Measurements from ENCODE around the gene SLC1A3. TPM values are rescaled to one million over a fixed set of nuclear protein-coding genes. Genes with fewer than 3 reads are reported as not detected.
A peak's percentile ranks its signal among the peaks of the same experiment; 100 is the strongest.

The SLC1A3 gene
- total and polyA plus RNA-seq, 4 donors = 3.4 to 47.6 (median 28.2) TPM

GRCh38 chr5:36646100-36646499, 39.7 kb downstream of the SLC1A3 start:
- ATAC-seq (ENCODE audit: insufficient read depth, low FRiP score) (no peak), DNase-seq (peak in 2 of 3 donors; percentile 64 to 83)
- Histone ChIP-seq H3K27ac (ENCODE audit: low read depth in 1 of 2, low read length in 1 of 2) (peak overlapping the region in 1 of 2 donors; percentile 14), H3K9ac (ENCODE audit: insufficient read depth in 1 of 2, low read length in 2 of 2) (no peak overlapping the region), H3K4me3 (no peak overlapping the region), H3K36me3 (ENCODE audit: control insufficient read depth in 4 of 4, insufficient read depth in 4 of 4, low read length in 4 of 4) (peaks cover 0 to 2% (median 0%) of the 10 kb centered on the region in 4 donors), H3K9me3 (ENCODE audit: control insufficient read depth in 4 of 4, insufficient read depth in 3 of 4, low read length in 3 of 4) (no peaks in the 10 kb centered on the region), H3K4me1 (ENCODE audit: control insufficient read depth in 5 of 5, insufficient read depth in 5 of 5, low read length in 5 of 5) (peaks cover 0 to 24% (median 6%) of the 10 kb centered on the region in 5 donors), H3K27me3 (ENCODE audit: control insufficient read depth in 3 of 3, insufficient read depth in 3 of 3, low read length in 2 of 3) (no peaks in the 10 kb centered on the region)
- WGBS, 2 donors = 84 to 92% methylated on average over 3 of the region's 3 CpGs
- TF ChIP-seq, protein P1, sequence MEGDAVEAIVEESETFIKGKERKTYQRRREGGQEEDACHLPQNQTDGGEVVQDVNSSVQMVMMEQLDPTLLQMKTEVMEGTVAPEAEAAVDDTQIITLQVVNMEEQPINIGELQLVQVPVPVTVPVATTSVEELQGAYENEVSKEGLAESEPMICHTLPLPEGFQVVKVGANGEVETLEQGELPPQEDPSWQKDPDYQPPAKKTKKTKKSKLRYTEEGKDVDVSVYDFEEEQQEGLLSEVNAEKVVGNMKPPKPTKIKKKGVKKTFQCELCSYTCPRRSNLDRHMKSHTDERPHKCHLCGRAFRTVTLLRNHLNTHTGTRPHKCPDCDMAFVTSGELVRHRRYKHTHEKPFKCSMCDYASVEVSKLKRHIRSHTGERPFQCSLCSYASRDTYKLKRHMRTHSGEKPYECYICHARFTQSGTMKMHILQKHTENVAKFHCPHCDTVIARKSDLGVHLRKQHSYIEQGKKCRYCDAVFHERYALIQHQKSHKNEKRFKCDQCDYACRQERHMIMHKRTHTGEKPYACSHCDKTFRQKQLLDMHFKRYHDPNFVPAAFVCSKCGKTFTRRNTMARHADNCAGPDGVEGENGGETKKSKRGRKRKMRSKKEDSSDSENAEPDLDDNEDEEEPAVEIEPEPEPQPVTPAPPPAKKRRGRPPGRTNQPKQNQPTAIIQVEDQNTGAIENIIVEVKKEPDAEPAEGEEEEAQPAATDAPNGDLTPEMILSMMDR (IDR thresholded peaks at IDR 0.05; ENCODE audit: control extremely low read depth, extremely low read depth) = no peak

- ATAC-seq (ENCODE audit: insufficient read depth, low FRiP score) (no peak), DNase-seq (no peak)
- H3K27me3 ChIP-seq (ENCODE audit: control insufficient read depth in 3 of 3, insufficient read depth in 3 of 3, low read length in 2 of 3) = no peaks in the 10 kb centered on the region
- WGBS, 2 donors = 84 to 96% methylated on average over 3 of the region's 3 CpGs
- peaks cover 0 to 2% (median 0%) of the 10 kb centered on the region in 4 donors for H3K36me3 ChIP-seq (ENCODE audit: control insufficient read depth in 4 of 4, insufficient read depth in 4 of 4, low read length in 4 of 4)
- H3K9ac ChIP-seq (ENCODE audit: insufficient read depth in 1 of 2, low read length in 2 of 2) = no peak overlapping the region
- TF ChIP-seq, protein P1 (IDR thresholded peaks at IDR 0.05; ENCODE audit: control extremely low read depth, extremely low read depth) = no peak
- no peak overlapping the region for H3K4me3 ChIP-seq
- peaks cover 0 to 23% (median 6%) of the 10 kb centered on the region in 5 donors for H3K4me1 ChIP-seq (ENCODE audit: control insufficient read depth in 5 of 5, insufficient read depth in 5 of 5, low read length in 5 of 5)
- no peaks in the 10 kb centered on the region for H3K9me3 ChIP-seq (ENCODE audit: control insufficient read depth in 4 of 4, insufficient read depth in 3 of 4, low read length in 3 of 4)
- peak overlapping the region in 1 of 2 donors; percentile 63 for H3K27ac ChIP-seq (ENCODE audit: low read depth in 1 of 2, low read length in 1 of 2)
These were observed 40.2 kb downstream of the SLC1A3 start for GRCh38 chr5:36646507-36647023.

DNA sequence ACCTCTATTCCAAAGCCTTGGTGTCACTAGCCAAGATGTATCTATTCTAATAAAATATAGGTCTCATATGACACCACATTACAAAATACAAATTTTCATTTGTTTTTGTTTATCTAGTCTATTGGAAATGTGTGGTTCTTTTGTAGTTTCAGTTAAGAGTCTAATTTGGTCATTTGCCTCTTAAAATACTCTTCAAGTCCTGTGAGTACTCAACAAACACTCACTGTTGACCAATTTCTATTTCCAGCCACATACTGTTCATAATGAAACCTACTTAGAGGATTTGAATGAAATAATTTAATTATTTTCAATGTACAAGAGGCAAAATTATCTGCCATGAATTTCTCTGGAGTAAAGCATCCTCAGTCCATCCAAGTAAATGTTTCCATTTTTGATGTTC, 40.6 kb downstream of the SLC1A3 start:
- peaks cover 0 to 2% (median 0%) of the 10 kb centered on the region in 4 donors for H3K36me3 ChIP-seq (ENCODE audit: control insufficient read depth in 4 of 4, insufficient read depth in 4 of 4, low read length in 4 of 4)
- H3K9ac ChIP-seq (ENCODE audit: insufficient read depth in 1 of 2, low read length in 2 of 2) = no peak overlapping the region
- H3K4me3 ChIP-seq = no peak overlapping the region
- peak in 1 of 3 donors; percentile 79 for DNase-seq
- TF ChIP-seq, protein P1 (IDR thresholded peaks at IDR 0.05; ENCODE audit: control extremely low read depth, extremely low read depth) = no peak
- peaks cover 0 to 23% (median 6%) of the 10 kb centered on the region in 5 donors for H3K4me1 ChIP-seq (ENCODE audit: control insufficient read depth in 5 of 5, insufficient read depth in 5 of 5, low read length in 5 of 5)
- H3K27me3 ChIP-seq (ENCODE audit: control insufficient read depth in 3 of 3, insufficient read depth in 3 of 3, low read length in 2 of 3) = no peaks in the 10 kb centered on the region
- peak overlapping the region in 1 of 2 donors; percentile 63 for H3K27ac ChIP-seq (ENCODE audit: low read depth in 1 of 2, low read length in 1 of 2)
- ATAC-seq (ENCODE audit: insufficient read depth, low FRiP score) = no peak
- H3K9me3 ChIP-seq (ENCODE audit: control insufficient read depth in 4 of 4, insufficient read depth in 3 of 4, low read length in 3 of 4) = no peaks in the 10 kb centered on the region

DNA sequence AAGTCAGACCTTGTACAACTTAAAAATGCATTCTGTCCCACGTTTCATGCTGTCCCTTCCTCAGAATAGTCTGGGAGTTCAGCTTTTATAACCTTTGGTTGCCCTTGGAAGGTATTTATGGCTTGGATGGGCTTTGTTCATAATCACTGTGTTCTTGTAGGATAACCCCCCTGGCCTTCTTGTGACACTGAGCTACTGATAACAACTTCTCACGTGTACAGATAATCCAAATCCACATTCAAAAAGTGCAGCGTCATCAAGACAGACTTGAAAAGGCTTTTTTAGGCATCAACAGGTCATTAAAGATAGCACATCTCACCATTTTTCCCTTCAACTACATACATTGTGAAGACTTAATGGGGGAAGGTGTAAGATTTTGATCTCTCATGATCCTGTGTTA, 42.0 kb downstream of the SLC1A3 start:
- ATAC-seq (ENCODE audit: insufficient read depth, low FRiP score) (no peak), DNase-seq (no peak)
- Histone ChIP-seq H3K9me3 (ENCODE audit: control insufficient read depth in 4 of 4, insufficient read depth in 3 of 4, low read length in 3 of 4) (no peaks in the 10 kb centered on the region), H3K4me3 (no peak overlapping the region), H3K27me3 (ENCODE audit: control insufficient read depth in 3 of 3, insufficient read depth in 3 of 3, low read length in 2 of 3) (no peaks in the 10 kb centered on the region), H3K27ac (ENCODE audit: low read depth in 1 of 2, low read length in 1 of 2) (peak overlapping the region in 1 of 2 donors; percentile 79), H3K4me1 (ENCODE audit: control insufficient read depth in 5 of 5, insufficient read depth in 5 of 5, low read length in 5 of 5) (peaks cover 0 to 36% (median 14%) of the 10 kb centered on the region in 5 donors), H3K36me3 (ENCODE audit: control insufficient read depth in 4 of 4, insufficient read depth in 4 of 4, low read length in 4 of 4) (peaks cover 0 to 2% (median 0%) of the 10 kb centered on the region in 4 donors), H3K9ac (ENCODE audit: insufficient read depth in 1 of 2, low read length in 2 of 2) (no peak overlapping the region)
- TF ChIP-seq, protein P1 (IDR thresholded peaks at IDR 0.05; ENCODE audit: control extremely low read depth, extremely low read depth) = no peak
- WGBS, 2 donors = 83 to 87% methylated on average over 3 of the region's 3 CpGs
